T follicular helper cell (primary cell): Measurements from ENCODE around the gene SLC25A42.
"Not testable (repeated sequence)": the region's sequence is repeated elsewhere in the genome, so short reads cannot be mapped to it uniquely, and the experiment has no call there.

Source experiments
- DNase-seq: peaks from one replicate; pipeline ENCODE4 v3.0.0-alpha.2; 2020; ENCODE audit warnings: low read depth
- total RNA-seq, 2 experiments: gene quantifications; one replicate each; lab custom pipeline; 2026; lab: John Stamatoyannopoulos, UW

The SLC25A42 gene, protein sequence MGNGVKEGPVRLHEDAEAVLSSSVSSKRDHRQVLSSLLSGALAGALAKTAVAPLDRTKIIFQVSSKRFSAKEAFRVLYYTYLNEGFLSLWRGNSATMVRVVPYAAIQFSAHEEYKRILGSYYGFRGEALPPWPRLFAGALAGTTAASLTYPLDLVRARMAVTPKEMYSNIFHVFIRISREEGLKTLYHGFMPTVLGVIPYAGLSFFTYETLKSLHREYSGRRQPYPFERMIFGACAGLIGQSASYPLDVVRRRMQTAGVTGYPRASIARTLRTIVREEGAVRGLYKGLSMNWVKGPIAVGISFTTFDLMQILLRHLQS
- total RNA-seq, result 9.0 to 30.8 reads per million in 2 experiments

DNA sequence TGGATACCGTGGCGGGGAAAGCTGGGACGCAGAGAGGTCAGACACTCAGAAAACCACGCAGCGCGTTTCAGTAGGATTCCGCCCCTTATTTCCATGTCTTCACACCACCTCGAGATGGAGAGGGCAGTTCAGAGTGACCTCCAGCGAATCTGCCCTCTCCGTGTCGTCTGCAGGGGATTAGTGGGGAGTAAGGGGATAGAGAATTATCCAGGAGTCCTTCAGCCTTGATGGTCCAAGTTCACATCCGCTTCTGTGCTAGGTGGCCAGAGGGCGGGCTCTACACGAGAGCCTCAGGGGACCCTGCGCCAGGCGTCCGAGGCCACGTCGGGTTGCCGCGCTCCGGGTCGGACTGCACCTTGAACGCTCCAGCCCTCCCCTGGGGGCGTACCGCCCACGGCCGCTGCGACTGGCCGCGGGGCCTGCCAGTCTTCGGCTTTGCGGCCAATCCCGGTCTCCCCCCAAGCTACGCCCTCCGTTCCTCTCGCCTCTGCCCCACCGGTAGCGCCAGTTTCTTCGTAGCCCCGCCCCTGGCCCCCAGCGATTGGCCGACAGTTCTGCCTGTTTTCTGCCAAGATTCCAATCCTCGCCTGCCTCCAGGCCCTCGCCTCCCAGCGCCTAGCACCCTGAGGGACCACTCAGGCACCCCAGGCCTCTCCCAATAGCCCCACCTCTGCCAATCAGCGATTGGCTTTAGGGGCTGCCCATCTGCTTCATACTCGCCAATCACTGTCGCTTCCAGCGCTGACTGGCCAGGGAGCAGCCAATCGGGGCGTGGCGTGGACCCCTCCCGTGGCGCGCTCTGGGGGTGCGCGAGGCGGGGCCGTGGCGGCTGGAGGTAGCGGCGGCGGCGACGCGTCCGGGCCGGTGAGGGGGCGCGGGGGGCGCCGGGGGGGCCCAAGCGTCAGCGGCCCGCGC is at the start of gene SLC25A42:
TSS of gene SLC25A42 (plus strand) at position 812 of the 915 bp plus-strand sequence. CDS start 32,131 bp downstream, outside the sequence.
- DNase-seq, result peak; percentile 99

DNA sequence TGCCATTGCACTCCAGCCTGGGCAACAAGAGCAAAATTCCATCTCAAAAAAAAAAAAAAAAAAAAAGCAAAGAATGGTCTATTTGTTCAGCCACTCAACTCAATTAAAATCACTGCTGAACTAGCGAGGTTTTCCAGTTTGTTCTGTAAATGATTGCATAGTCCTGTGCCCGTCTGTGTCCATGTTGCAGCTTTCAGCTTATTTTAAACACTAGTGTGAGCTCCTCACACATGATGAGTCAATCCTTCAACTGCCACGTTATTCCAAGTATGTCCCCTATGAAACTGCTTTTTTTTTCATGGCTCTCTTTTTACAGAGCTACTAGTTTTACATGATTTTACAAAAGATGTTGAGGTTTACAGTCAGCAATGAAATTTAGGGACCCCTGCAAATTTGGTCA is 42.7 kb upstream of the SLC25A42 start:
- no peak for DNase-seq

DNA sequence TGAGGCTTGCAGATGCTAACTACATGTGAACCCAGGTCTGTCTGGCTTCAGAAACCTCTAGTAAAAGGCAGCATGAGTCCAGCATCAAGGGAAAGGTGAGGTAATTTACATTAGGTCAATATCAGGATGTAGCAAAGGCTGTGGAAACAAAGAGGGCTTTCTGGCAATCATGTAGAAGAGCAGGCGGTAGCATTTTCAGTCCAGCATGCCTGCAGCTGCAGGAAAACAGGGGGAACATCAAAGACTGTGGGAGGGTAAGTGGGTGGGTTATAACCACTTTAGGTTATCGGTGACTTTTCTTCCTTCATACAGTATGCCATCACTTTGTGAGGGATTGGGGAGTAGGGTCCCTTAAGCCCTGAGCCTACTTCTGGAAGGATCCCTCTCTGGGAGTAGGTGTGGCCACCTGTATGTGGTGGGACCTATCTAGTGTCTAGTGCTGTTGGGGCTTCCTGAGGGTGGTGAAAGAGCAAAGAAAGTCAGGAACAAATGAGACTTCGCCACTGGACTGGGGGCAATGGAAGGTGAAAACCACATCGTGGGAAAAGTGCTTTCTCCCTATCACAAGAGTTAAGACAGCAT is 41.3 kb upstream of the SLC25A42 start:
- DNase-seq, result no peak

DNA sequence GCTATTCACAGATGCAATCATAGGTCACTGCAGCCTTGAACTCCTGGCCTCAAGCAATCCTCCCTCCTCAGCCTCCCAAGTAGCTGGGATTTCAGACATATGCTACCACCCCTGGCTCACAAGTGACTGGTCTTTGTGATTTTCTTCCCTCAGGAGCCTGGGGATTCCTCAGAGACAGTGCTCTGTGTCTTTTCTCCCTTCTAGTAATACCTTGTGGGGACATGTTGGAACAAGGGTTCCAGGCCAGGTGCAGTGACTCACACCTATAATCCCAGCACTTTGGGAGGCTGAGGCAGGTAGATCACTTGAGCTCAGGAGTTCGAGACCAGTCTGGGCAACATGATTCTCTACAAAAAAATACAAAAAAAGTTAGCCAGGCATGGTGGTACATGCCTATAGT is 40.4 kb upstream of the SLC25A42 start:
- not testable (repeated sequence) for DNase-seq

DNA sequence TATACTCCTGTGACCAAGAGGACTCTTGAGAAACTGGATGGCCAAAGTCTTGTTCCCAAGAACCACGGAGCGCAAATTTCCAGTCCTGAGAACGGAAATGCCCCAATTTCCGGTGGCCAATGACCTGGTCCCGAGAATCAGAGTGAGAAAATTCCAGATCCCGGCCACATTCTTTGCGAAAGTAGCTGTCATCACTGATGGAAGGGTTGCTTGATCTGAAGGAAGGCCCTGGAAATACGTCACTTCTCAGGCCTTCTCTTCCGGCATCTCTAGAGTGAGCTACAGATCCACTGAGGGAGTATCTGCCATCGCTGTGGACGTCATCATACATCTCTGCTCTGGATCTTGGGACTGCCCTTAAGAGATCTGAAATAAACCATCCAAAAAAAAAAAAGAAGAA is 37.9 kb upstream of the SLC25A42 start:
- no peak for DNase-seq

DNA sequence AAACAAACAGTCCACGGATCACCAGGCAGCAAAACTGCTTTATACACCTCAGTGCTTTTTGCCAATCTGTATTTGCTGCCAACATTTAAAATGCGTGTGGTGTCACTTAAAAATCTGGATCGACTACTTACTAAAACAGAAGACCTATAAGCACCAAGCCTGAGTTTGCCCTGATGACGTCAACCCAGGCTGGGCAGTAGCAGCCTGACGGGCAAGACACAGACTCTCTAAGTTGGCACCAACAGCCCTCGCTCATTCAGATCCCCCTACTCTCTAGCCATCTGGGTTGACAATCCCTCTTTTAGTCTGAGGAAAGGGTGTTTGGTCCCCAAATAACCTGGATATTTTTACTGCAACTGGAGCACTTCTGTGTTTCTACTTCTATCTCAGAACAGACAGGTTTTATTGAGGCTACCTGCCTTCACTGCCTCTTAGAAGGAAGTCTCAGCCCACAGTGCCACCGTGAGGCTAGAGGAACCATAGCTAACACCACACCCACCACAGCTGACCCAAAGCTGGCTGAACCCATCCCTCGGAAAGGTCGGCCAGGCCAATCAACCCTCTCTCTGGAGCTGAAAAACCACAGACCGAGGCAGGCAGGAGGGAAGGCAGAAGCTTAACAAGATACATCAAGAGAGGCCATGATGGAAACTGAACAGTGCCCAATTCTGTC is 37.4 kb upstream of the SLC25A42 start:
- no peak for DNase-seq

DNA sequence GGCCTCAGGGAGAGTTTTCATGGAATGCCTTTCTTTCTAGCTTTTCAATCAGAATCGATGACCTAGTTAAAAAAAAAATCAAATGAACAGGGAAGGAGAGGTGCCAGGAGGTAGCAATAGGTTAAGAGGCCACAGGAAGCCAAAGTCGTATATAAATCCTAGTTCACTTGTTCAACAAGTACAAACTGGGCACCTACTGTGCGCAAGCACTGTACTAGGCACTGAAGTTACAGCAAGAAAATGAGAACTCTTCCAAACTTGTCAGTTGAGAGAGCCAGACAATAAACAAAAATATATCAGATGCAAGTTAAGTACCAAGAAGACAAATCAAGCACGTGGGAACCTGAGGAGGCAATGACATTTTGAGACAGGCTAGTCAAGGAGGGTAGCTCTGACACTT is 36.6 kb upstream of the SLC25A42 start:
- DNase-seq, result no peak

DNA sequence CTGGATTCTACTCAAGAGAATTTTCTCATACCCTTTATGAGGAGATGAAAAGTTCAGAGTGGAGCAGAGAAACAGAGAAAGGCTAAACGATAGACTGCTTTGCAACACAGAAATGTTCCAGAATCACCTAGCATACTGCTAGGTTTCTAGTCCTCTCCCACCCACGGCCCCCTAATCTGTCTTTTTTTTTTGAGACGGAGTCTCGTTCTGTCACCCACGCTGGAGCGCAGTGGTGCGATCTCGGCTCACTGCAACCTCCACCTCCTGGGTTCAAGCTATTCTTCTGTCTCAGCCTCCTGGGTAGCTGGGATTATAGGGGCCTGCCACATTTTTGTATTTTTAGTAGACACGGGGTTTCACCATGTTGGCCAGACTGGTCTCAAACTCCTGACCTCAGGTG is 35.3 kb upstream of the SLC25A42 start:
- DNase-seq, result no peak

DNA sequence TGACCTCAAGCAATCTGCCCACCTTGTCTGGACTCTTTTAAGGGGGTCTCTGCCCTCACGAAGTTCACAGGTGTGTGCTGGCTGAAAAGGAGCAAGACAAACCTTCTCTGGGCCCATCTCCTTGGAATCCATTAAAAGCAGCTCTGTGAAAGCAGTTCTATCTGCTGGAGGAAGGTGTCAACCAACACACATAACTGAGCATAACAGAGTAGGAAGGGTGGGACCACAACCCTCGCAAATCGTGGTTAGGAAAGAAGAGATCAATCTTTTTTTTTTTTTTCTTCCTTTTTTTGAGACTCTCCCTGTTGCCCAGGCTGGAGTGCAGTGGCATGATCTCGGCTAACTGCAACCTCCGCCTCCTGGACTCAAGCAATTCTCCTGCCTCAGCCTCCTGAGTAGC is 31.9 kb upstream of the SLC25A42 start:
- no peak for DNase-seq

DNA sequence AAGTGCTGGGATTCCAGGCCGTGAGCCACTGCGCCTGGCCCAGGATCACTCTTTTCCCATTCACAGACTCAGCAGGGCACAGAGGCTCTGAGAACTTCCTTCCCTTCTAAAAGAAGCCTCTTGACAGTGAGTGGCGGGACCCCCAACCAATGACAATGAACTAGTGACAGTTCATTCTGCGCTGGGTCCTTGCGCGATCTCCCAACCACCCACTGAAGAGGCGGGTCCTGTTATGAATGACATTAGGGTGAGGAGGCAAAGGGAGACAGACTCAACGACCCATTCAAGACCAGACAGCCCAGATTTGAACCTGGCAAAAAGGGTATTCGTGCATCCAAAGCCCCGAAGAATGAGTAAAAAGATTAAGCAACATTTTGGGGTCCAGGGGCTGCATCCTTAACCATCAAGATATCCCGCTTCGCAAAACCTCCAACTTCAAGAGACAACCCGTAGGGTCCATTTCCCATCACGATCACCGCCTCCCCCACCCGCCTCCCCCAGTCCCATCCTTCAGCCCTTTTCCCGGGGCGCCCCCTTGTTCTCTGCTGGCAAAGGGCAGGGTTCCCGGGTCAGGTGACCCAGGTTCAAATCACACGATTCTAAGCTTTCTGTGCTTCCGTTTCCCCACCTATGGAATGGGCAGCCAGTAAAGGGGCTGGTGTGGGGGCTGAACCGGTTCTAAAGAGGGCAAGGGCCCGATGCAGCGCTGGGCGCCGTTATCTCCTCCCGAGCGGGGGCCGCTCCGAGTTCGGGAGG is 31.2 kb upstream of the SLC25A42 start:
- peak; percentile 53 for DNase-seq

DNA sequence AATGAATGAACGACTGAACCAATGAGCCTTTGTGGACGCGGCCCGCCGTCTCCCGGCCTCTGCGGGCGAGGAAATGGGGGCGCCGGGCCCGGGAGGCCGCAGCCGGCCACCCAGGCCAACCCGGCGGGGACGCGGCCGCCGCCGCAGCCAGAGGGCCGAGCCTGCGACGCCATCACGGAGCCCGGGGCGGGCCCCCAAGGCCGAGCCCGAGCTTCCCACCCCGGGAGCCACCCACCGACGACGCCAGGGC is 30.7 kb upstream of the SLC25A42 start:
- no peak for DNase-seq

DNA sequence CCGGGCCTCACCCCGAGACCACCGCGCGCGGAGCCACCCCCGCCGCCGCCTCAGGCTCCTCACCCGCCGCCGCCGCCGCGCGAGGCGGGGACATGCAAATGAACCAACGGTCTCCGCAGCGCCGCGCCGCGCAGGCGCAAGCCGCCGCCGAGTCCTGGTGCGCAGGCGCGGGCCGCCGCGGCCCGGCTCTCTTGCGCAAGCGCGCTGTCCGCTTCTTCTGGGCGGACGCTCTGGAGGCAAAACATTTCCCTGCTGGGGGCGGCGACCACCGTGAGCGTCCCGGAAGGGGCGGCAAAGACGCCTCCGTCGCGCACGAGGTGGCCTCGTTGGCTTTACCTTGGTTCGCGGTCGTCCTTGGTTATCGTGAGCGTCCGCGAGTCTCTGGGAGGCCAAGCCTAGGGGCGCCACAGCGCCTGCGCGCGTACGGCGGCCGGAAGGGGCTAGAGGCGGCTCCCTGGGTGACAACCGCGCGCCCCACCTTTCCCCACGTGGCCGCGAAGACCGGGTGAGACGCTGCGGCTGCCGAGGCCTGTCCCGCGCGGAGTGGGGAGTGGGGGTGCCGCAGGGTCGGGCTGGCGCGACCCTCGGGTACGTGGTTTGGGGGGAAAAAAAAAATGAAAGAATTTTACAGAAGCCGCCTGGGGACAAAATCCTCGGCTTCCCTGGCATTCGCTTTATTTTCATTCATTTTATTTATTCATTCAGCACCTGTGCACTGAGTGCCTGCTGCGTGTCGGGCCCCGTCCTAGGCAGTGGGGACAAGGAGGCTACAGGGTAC is 30.2 kb upstream of the SLC25A42 start, which contains the start of the genes ARMC6 and SUGP2:
TSS of gene ARMC6 (plus strand) at position 178 of the 778 bp plus-strand sequence. CDS start 607 bp downstream, outside the sequence.
TSS of gene SUGP2 (minus strand) at position 92 of the 778 bp plus-strand sequence. CDS start 2,446 bp downstream, outside the sequence.
- peak; percentile 81 for DNase-seq

DNA sequence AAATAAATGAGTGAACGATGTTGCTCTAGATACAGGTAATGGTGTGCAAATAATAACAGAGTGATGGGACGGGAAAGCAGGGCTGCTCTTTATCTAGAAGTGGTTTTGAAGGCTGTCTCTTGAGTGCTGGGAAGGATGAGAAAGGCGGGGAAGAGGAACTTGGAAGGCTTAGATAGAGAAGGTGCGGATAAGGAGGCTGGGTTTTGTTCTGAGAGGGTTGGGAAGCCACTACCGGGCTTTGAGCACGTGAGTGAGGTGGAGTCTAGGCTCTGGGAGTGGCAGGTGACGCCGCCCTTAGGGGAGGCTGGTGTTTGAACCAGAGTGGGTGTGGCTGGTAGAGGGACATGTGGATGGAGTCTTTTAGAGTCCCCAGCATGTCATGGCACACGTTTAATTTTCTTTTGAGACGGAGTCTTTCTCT is 29.6 kb upstream of the SLC25A42 start:
- peak; percentile 52 for DNase-seq

DNA sequence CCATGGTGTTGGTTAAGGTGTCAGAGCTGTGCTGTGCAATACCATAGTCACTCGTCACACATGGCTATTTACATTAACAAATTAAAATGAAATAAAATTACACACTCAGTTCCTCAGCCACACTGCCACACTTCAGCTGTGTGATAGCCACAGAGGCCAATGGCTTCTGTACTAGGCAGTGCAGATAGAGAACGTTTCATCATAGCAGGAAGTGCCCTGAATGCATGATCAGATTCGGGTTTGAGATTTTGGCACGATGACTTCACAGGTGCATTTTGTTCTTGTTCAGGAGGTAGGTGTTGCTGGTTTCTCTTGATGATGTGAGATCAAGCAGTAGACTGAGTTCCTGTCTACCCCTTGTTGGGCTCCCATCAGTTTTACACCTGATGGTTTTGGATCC is 23.9 kb upstream of the SLC25A42 start:
- no peak for DNase-seq

DNA sequence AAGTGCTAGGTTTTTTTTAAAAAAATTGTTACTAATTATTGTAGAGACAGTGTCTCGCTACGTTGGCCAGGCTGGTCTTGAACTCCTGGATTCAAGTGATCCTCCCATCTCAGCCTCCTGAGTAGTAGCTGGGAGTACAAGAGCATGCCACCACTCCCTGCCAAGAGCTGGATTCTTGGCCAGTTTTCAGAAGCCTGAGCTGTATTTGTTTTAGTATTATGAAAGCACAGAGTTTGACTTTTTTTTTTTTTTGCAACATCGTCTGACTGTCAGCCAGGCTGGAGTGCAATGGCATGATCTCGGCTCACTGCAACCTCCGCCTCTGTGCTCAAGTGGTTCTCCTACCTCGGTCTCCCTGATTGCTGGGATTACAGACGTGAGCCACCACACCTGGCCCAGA is 23.4 kb upstream of the SLC25A42 start:
- DNase-seq, result no peak

DNA sequence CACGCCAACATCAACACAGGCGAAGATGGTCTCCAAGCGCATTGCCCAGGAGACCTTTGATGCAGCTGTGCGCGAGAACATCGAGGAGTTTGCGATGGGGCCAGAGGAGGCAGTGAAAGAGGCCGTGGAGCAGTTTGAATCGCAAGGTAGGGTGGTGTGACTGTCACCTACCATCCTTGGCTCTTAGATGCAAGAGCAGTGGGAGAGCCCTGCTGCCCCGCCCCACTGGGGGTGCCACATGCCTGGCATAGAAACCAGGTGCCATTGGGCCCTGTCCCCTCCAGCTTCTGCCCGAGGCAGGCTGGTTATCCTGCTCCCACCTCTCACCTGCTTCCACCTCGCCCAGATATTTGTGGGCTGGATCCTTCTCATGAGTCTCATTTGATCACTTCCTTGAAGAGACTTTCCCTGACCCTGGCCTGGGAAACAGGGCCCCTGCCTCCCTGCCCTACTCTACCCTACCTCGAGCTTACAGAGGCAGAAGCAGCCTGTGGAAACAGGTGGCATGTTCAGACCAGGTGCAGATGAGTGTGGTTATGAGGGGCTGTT is 21.0 kb upstream of the SLC25A42 start:
- DNase-seq, result no peak

DNA sequence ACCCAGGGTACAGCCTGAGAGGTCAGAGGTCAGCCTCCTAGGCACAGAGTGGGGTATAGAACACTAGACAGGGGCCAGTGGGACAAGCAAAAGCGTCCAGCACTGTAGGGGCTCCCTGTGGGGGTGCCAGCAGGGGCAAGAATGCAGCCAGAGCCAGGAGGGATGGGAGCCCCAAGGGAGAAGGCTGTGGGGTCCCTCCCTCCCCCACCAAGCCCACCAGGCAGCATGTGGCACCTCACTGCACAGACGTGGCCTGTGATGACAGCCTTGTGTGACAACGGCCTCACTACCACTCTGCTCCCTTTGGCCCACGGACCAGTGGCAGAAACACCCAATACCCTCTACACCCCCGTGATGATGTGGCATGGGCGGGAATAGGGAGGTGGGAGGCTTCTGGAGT is 20.3 kb upstream of the SLC25A42 start:
- no peak for DNase-seq

DNA sequence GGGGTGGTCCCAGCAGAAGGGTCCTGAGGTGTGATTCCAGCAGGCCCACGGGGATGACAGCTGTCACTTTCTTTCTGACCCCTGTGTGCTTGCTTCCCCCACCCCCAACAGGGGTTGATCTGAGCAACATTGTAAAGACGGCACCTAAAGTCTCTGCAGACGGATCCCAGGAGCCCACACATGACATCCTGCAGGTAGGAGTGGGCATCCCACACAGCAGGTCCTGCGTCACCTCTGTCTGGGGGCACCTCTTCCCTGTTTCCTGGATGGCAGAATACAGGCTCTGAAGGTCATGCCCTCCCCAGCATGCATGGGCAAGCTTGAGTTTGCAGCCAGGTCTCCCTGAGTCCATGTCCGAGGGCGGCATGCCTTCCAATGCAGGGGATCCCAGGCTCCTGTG is 19.9 kb upstream of the SLC25A42 start:
- no peak for DNase-seq

DNA sequence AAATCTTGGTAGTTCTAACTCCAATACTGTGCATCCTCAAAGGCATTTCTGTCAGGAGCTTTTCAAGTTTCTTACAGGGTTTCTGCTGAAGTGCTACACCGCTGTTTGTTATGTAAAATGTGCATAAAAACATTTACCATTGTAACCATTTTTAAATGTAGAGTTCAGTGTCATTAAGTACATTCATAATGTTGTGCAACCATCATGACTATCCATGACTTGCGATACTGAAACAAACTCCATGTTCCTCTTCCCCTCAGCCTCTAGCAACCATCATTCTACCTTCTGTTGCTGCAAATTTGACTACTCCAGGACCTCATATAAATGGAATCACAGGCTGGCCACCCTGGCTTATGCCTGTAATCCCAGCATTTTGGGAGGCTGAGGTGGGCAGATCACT is 14.4 kb upstream of the SLC25A42 start:
- DNase-seq, result no peak

DNA sequence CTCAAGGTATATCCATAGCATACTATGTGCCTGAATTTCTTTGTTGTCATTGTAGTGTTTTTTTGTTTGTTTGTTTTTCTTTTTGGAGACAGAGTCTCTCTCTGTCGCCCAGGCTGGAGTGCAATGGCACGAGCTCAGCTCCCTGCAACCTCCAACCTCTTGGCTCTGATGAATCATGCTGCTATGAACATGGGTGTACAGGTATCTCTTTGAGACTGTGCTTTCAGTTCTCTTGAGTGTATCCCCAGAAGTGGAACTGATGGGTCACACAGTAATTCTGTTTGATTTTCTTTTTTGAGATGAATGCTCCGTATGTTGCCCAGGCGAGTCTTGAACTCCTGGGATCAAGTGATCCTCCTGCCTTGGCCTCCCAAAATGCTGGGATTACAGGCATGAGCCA is 13.7 kb upstream of the SLC25A42 start:
- DNase-seq, result no peak
